ENCODE results near the gene FNBP1L. TPM values are rescaled to one million over a fixed set of nuclear protein-coding genes. Genes with fewer than 3 reads are reported as not detected.

The FNBP1L gene
- total and polyA plus RNA-seq, 7 donors, result 5.3 to 21.4 (median 16.3) TPM

GRCh38 chr1:93579891-93580290 is 132.0 kb downstream of the FNBP1L start:
- peak; percentile 37 to 62 for DNase-seq
- intact Hi-C loops (cut with DNase I), result loop anchor here in 1 of 2 donors (5.0 kb wide), 1 partner anchor 32 kb away; no protein-coding TSS in a partner anchor
- Histone ChIP-seq H3K36me3 (ENCODE audit: insufficient read depth in 1 of 2, low read depth in 1 of 2) (peaks cover 3 to 55% of the 10 kb centered on the region in 2 donors), H3K27ac (peak overlapping the region; percentile 88), H3K4me1 (peaks cover 60% of the 10 kb centered on the region), H3K4me3 (no peak overlapping the region), H3K27me3 (ENCODE audit: insufficient read depth in 3 of 3, low read length in 2 of 3) (no peaks in the 10 kb centered on the region), H3K9me3 (no peaks in the 10 kb centered on the region)
- ATAC-seq, result peak; percentile 54 to 70 (median 68)
- WGBS, 3 donors, result 79 to 90% (median 83%) methylated on average over 5 of the region's 5 CpGs
- no peak for TF ChIP-seq CTCF (IDR thresholded peaks at IDR 0.05)

- 78 to 87% (median 82%) methylated on average over 23 of the region's 23 CpGs for whole genome bisulfite sequencing, 3 donors
- Histone ChIP-seq H3K27me3 (ENCODE audit: insufficient read depth in 3 of 3, low read length in 2 of 3) (no peaks in the 10 kb centered on the region), H3K4me3 (no peak overlapping the region), H3K36me3 (ENCODE audit: insufficient read depth in 1 of 2, low read depth in 1 of 2) (peaks cover 0 to 48% of the 10 kb centered on the region in 2 donors), H3K4me1 (peaks cover 54% of the 10 kb centered on the region), H3K27ac (peak overlapping the region; percentile 54), H3K9me3 (no peaks in the 10 kb centered on the region)
- intact Hi-C loops (cut with DNase I), result no loop called here
- no peak for TF ChIP-seq CTCF (IDR thresholded peaks at IDR 0.05)
- DNase-seq (no peak), ATAC-seq (no peak)
Measured at GRCh38 chr1:93581917-93582850, 134.3 kb downstream of the FNBP1L start.

- 38 to 53% (median 44%) methylated on average over 9 of the region's 9 CpGs for WGBS, 3 donors
- ATAC-seq, result peak; percentile 26 to 57 (median 36)
Measured at GRCh38 chr1:93584261-93585003, 136.5 kb downstream of the FNBP1L start.

More at GRCh38 chr1:93584261-93585003, 136.5 kb downstream of the FNBP1L start:
- Histone ChIP-seq H3K36me3 (ENCODE audit: insufficient read depth in 1 of 2, low read depth in 1 of 2) (peaks cover 0 to 67% of the 10 kb centered on the region in 2 donors), H3K27ac (peak overlapping the region; percentile 76), H3K4me3 (peak overlapping the region; percentile 25), H3K4me1 (peaks cover 52% of the 10 kb centered on the region), H3K27me3 (ENCODE audit: insufficient read depth in 3 of 3, low read length in 2 of 3) (no peaks in the 10 kb centered on the region), H3K9me3 (no peaks in the 10 kb centered on the region)
- intact Hi-C loops (cut with DNase I), result no loop called here
- TF ChIP-seq CTCF (IDR thresholded peaks at IDR 0.05), result peak; percentile 20
- no peak for DNase-seq

Data from psoas muscle (tissue), 8 donors.